ENCODE measurements around the gene ANXA4. TPM values are rescaled to one million over a fixed set of nuclear protein-coding genes. Genes with fewer than 3 reads are reported as not detected.

ANXA4 gene
- 40.6 and 51.5 TPM in 2 replicates for total RNA-seq

DNA sequence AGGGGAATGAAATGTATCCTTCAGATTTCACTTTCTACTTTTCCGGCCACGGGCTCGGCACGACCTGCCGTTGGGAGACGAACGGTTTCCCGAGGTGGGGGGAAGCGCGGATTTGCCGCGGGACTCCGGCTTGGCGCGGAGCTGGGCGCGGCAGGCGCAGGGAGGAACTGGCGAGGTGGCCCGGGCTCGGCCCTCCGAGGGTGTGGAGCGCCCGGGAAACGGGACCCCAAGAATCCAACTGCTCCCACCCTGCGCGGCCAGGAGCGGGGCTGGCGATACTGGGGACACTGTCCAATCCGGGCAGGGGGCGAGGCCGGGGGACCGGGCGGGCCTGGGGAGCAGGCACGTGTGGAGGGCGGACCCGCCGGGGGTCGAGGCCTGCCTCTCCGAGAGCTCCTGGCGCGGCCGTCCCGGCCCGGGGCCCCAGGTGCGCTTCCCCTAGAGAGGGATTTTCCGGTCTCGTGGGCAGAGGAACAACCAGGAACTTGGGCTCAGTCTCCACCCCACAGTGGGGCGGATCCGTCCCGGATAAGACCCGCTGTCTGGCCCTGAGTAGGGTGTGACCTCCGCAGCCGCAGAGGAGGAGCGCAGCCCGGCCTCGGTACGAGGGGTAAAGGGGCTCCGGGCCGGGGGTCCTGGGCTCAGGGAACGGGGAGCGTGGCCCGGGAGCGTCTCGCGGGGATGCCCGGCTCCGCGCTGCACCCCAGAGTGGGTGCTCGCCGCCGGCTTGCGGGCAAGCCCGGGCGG lies at the start of gene ANXA4:
Gene ANXA4 (plus strand): TSS at position 560 of the 747 bp plus-strand sequence. CDS start 39,432 bp downstream, outside the sequence.
- DNase-seq (ENCODE audit: low read depth in 2 of 2): peak; percentile 39 to 75

GRCh38 chr2:69692424-69692823 lies 49.5 kb upstream of the ANXA4 start:
- DNase-seq (ENCODE audit: low read depth in 2 of 2): no peak

- no peak for DNase-seq (ENCODE audit: low read depth in 2 of 2)
Measured at GRCh38 chr2:69693059-69693774, 48.7 kb upstream of the ANXA4 start.

DNA sequence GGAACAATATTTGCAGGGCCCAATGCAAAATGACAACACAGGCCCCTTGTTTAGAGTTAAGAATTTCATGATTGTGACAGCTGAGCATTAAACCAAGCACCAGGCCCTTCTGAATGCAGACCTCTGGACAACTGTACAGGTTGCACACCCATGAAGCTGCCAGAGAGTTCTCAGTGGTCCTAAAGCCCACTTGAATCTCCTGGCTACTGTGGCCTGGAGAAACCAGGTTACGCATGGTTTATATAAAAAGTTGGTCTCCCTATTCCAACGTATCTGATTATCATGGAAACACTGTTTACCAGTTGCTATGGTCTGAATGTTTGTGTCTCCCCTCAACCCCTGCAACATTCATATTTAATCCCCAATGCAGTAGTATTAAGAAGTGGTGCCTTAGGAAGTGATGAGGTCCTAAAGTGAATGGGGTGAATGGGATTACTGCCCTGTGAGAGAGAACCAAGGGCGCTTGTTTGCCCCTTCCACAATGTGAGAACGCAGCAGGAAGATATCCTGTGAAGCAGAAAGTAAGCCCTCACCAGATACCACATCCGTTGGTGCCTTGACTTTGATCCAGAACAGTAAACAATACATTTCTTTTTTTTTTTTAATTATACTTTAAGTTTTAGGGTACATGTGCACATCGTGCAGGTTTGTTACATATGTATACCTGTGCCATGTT lies 48.0 kb upstream of the ANXA4 start:
- DNase-seq (ENCODE audit: low read depth in 2 of 2): no peak

- DNase-seq (ENCODE audit: low read depth in 2 of 2): peak in 1 of 2 donors; percentile 70
Measured at GRCh38 chr2:69694894-69695849, 46.8 kb upstream of the ANXA4 start.

DNA sequence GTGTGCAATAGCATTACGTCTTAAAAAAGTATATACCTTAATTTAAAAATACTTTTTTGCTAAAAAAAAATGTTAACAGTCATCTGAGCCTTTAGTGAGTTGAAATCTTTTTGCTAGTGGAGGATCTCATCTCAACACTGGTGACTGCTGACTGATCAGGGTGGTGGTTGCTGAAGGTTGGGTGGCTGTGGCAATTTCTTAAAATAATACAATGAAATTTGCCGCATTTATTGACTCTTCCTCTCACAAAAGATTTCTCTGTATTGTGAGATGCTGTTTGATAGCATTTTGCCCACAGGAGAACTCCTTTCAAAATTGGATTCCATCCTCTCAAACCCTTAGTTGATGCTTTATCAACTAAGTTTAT lies 46.1 kb upstream of the ANXA4 start:
- DNase-seq (ENCODE audit: low read depth in 2 of 2): no peak

DNA sequence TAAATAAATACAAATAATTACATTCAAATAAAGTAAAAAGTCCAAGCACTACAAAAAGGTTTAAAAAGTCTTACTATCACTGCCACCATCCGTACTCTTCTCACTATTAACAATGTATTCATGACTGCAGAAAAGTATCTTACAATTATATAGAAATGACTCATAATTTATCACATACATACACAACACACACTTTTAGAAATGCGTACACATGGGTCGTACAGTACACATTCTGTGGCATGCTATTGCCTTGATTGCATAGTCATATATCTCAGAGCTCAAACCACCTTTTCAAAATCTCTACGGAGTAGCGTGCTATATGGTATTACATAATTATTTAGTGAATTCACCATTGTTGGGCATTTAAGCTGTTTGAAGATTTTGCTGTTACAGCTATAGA lies 41.6 kb upstream of the ANXA4 start:
- DNase-seq (ENCODE audit: low read depth in 2 of 2): no peak

DNA sequence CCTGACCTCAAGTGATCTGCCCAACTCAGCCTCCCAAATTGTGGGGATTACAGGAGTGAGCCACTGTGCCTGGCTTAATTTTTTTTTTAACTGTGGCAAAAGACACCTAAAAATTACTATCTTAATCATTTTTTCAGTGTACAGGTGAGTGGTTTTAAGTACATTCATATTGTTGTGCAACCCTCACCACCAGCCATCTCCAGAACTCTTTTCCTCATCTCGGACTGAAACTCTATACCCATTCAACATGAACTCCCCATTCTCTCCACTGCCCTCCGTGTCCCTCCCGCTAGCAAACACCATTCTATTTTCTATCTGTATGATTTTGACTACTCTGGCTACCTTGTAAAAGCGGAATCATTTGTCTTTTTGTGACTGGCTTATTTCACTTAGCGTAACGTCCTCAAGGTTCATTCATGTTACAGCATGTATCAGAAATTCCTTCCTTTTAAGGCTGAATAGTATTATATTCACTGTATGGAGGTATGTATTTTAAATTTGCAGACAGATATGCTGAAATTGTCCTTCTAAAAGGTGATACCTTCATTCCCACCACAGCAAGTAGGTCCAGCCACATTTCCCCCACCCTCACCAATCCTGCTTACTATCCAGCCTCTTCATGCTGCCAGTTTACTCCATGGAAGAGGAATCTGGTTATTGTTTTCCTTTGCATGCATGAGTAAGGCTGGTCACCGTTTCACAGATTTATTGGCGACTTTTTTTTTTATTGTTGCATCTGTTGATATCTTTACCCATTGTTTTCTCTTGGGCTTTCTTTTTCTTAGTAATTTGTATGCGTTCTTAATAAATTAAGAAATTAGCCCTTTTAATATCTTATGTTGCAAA lies 40.6 kb upstream of the ANXA4 start:
- DNase-seq (ENCODE audit: low read depth in 2 of 2): peak in 1 of 2 donors; percentile 41

DNA sequence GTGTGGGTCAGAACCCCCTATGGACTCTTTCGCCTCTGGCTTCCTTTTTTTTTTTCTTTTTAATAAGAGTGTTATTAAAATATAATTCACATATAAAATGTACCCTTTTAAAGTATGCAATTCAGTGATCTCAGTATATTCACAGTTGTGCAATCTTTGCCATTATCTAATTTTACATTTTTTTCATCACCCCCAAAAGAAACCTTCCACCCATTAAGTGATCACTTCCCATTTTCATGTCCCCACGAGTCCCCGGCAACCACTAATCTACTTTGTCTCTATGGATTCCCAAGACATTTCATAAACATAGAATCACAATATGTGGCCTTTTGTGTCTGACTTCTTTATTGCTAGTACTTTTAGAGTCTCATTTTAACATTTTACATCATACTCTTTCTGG lies 38.7 kb upstream of the ANXA4 start:
- DNase-seq (ENCODE audit: low read depth in 2 of 2): no peak

- DNase-seq (ENCODE audit: low read depth in 2 of 2): no peak
Measured at GRCh38 chr2:69704446-69704845, 37.5 kb upstream of the ANXA4 start.

GRCh38 chr2:69709290-69709689 lies 32.6 kb upstream of the ANXA4 start:
- no peak for DNase-seq (ENCODE audit: low read depth in 2 of 2)

DNA sequence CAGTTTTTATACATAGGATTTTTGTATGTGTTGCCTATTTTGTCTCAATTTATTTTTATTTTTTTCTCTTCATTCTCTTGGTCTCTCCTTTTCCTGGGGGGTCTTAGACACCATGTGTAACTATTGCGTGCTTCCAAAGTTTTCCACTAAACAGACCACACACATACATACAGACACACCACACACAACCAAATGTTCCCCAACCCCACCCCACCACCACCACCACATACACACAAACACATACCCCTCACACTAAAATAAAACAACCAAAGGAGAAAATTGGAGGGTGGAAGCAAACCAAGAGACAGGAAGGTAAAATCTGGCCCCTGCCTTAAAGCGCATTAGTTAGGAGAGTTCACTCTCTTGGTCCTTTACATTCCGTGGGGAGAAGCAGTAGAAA lies 30.0 kb upstream of the ANXA4 start:
- DNase-seq (ENCODE audit: low read depth in 2 of 2): no peak

- no peak for DNase-seq (ENCODE audit: low read depth in 2 of 2)
Measured at GRCh38 chr2:69714024-69714423, 27.9 kb upstream of the ANXA4 start.

GRCh38 chr2:69714539-69715220 lies 27.3 kb upstream of the ANXA4 start:
- peak; percentile 73 to 82 for DNase-seq (ENCODE audit: low read depth in 2 of 2)

- DNase-seq (ENCODE audit: low read depth in 2 of 2): no peak
Measured at GRCh38 chr2:69715964-69716363, 26.0 kb upstream of the ANXA4 start.

DNA sequence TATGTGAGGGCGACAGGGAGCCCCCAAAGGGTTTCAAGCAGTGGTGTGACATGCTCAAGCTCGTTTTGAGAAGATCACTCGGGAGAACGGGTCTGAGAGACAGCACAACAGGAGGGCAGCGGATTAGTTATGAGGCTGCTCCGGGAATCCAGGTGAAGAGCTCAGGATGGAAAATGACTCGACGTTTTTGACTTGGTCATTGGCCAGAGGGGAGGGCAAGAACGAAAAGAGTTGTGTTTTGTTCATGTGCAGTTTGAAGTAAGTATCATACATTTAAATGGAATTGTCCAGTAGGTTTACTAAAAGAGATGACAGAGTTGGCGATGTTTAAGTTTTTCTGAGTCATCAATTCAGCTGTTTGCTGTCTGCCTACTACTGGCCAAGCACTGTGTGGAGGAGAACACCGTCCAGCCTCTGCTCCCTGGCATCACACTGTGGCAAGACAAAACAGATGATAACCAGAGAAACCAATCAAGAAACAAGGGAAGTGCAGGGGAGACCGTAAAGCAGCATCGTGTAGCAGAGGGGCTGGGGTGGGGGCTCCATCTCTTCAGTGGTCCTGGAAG lies 25.3 kb upstream of the ANXA4 start:
- no peak for DNase-seq (ENCODE audit: low read depth in 2 of 2)

GRCh38 chr2:69717186-69717585 lies 24.7 kb upstream of the ANXA4 start:
- no peak for DNase-seq (ENCODE audit: low read depth in 2 of 2)

- no peak for DNase-seq (ENCODE audit: low read depth in 2 of 2)
Measured at GRCh38 chr2:69717861-69718273, 24.1 kb upstream of the ANXA4 start.

DNA sequence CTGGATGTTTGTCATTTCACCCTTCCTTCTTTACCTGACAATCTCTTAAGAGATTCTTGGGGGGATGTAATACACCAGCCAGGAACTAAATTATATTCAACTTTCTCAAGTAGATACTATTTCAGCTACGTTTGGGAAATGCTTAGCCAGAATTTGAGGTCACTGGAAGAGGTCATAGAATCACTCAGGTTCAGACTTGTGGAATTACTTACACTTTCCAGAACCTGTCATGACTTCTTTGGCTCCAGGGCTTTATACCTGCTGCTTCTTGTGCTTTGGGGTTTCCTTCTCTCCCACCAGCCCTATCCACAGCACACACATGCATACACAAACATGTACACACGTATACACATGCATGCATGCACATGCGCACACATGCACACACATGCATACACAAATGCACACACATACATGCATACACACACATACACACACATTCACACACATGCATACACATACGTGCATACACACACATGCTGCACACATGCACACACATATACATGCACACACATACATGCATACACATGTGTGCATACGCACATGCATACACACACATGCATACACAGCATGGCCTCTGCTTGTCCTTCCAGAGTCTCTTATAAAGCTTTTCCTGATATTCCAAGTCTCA lies 23.5 kb upstream of the ANXA4 start:
- DNase-seq (ENCODE audit: low read depth in 2 of 2): no peak

Measured in dermis microvascular lymphatic vessel endothelial cell (primary cell).